DMS53 treated with DMSO at 0.1 percent for 48 hours (cell line): ENCODE measurements around the gene MFAP4.

Source experiments
- DNase-seq: peaks from one replicate; lab custom pipeline; 2025; ENCODE audit not compliant: unreplicated experiment; lab: John Stamatoyannopoulos, UW

MFAP4 gene

GRCh38 chr17:19371259-19372010 is 15.6 kb downstream of the MFAP4 start:
- DNase-seq = no peak

- DNase-seq = no peak
Observed at GRCh38 chr17:19370493-19370960, 16.5 kb downstream of the MFAP4 start.

GRCh38 chr17:19369846-19370492 is 17.0 kb downstream of the MFAP4 start:
- DNase-seq = no peak

GRCh38 chr17:19369107-19369778 is 17.7 kb downstream of the MFAP4 start:
- no peak for DNase-seq

GRCh38 chr17:19368229-19368628 is 18.8 kb downstream of the MFAP4 start:
- DNase-seq = no peak

- DNase-seq = no peak
Observed at GRCh38 chr17:19366637-19366972, 20.4 kb downstream of the MFAP4 start.

- DNase-seq = no peak
Observed at GRCh38 chr17:19365833-19366636, 21.0 kb downstream of the MFAP4 start.

GRCh38 chr17:19365499-19365817 is 21.5 kb downstream of the MFAP4 start:
- DNase-seq = no peak

- DNase-seq = no peak
Observed at GRCh38 chr17:19364699-19365498, 22.1 kb downstream of the MFAP4 start.

- no peak for DNase-seq
Observed at GRCh38 chr17:19363460-19364035, 23.4 kb downstream of the MFAP4 start.

- DNase-seq = no peak
Observed at GRCh38 chr17:19363114-19363438, 23.9 kb downstream of the MFAP4 start.

GRCh38 chr17:19362277-19363113 is 24.5 kb downstream of the MFAP4 start, which contains the start of gene B9D1:
Gene B9D1 (minus strand): TSS chr17:19362723. CDS start chr17:19362569, 154 bp downstream.
- peak; percentile 75 for DNase-seq

- no peak for DNase-seq
Observed at GRCh38 chr17:19361944-19362276, 25.1 kb downstream of the MFAP4 start.

GRCh38 chr17:19361326-19361725 is 25.7 kb downstream of the MFAP4 start:
- DNase-seq = no peak

- DNase-seq = no peak
Observed at GRCh38 chr17:19360772-19361171, 26.2 kb downstream of the MFAP4 start.

GRCh38 chr17:19359856-19360255 is 27.1 kb downstream of the MFAP4 start:
- no peak for DNase-seq

GRCh38 chr17:19359151-19359550 is 27.8 kb downstream of the MFAP4 start:
- DNase-seq = no peak

- DNase-seq = no peak
Observed at GRCh38 chr17:19357761-19358160, 29.2 kb downstream of the MFAP4 start.

- no peak for DNase-seq
Observed at GRCh38 chr17:19357351-19357750, 29.6 kb downstream of the MFAP4 start.

GRCh38 chr17:19354748-19355147 is 32.2 kb downstream of the MFAP4 start:
- DNase-seq = no peak
